HepG2 (cell line): ENCODE results near the gene PML. TPM values are rescaled to one million over a fixed set of nuclear protein-coding genes. Genes with fewer than 3 reads are reported as not detected.
A peak's percentile ranks its signal among the peaks of the same experiment; 100 is the strongest.

Experiments
- ELF4 ChIP-seq: sonication (generic); formaldehyde crosslinking; IDR thresholded peaks from 2 replicates; pipeline ENCODE4 v1.5.0; 2020; ENCODE audit warnings: missing genetic modification reagents, mild to moderate bottlenecking, moderate library complexity, borderline replicate concordance
- FOXO4 ChIP-seq: sonication (generic); formaldehyde crosslinking; conservative IDR thresholded peaks from 2 replicates; pipeline ENCODE4 v1.8.1; 2023; ENCODE audit warnings: missing genetic modification reagents
- FOXP4 ChIP-seq: sonication (generic); formaldehyde crosslinking; IDR thresholded peaks from 2 replicates; pipeline ENCODE4 v1.4.0; 2020; ENCODE audit warnings: missing genetic modification reagents
- IRF2 ChIP-seq: IDR thresholded peaks from 2 replicates; pipeline ENCODE4 v1.6.1; 2018; ENCODE audit warnings: missing genetic modification reagents, missing compliant biosample characterization
- KDM4B ChIP-seq: sonication (generic); formaldehyde crosslinking; IDR thresholded peaks from 2 replicates; pipeline ENCODE4 v1.4.0; 2020; ENCODE audit warnings: missing genetic modification reagents
- MXI1 ChIP-seq: IDR thresholded peaks from 3 replicates; pipeline ENCODE4 v1.6.1; 2012; ENCODE audit warnings: low read depth, low read length, inconsistent platforms, borderline replicate concordance
- POGZ ChIP-seq: sonication (generic); formaldehyde crosslinking; IDR thresholded peaks from 2 replicates; pipeline ENCODE4 v1.4.0; 2020; ENCODE audit warnings: mild to moderate bottlenecking, missing genetic modification reagents
- TBX2 ChIP-seq: sonication (generic); formaldehyde crosslinking; IDR thresholded peaks from 2 replicates; pipeline ENCODE4 v1.5.0; 2020; ENCODE audit warnings: missing genetic modification reagents, mild to moderate bottlenecking, borderline replicate concordance
- THAP11 ChIP-seq: IDR thresholded peaks from 2 replicates; pipeline ENCODE4 v1.6.1; 2016; ENCODE audit warnings: missing biosample characterization, missing genetic modification reagents
- TMF1 ChIP-seq: sonication (generic); formaldehyde crosslinking; IDR thresholded peaks from 2 replicates; pipeline ENCODE4 v1.8.1; 2022; ENCODE audit warnings: low read depth, missing genetic modification reagents
- ZBTB37 ChIP-seq: sonication (generic); formaldehyde crosslinking; IDR thresholded peaks from 2 replicates; pipeline ENCODE4 v1.4.0; 2020; ENCODE audit warnings: mild to moderate bottlenecking, missing genetic modification reagents
- ZNF17 ChIP-seq: sonication (generic); formaldehyde crosslinking; IDR thresholded peaks from 2 replicates; pipeline ENCODE4 v1.5.0; 2020; ENCODE audit warnings: mild to moderate bottlenecking, missing genetic modification reagents
- ZNF253 ChIP-seq: sonication (generic); formaldehyde crosslinking; IDR thresholded peaks from 2 replicates; pipeline ENCODE4 v1.8.0; 2022; ENCODE audit warnings: mild to moderate bottlenecking, missing genetic modification reagents, borderline replicate concordance
- ZNF414 ChIP-seq: sonication (generic); formaldehyde crosslinking; IDR thresholded peaks from 2 replicates; pipeline ENCODE4 v1.5.0; 2020; ENCODE audit warnings: missing genetic modification reagents
- ZNF432 ChIP-seq: sonication (generic); formaldehyde crosslinking; IDR thresholded peaks from 2 replicates; pipeline ENCODE4 v1.5.0; 2020; ENCODE audit warnings: missing genetic modification reagents, mild to moderate bottlenecking, borderline replicate concordance
- ZNF512 ChIP-seq: sonication (generic); formaldehyde crosslinking; IDR thresholded peaks from 2 replicates; pipeline ENCODE4 v1.4.0; 2020; ENCODE audit warnings: mild to moderate bottlenecking, missing genetic modification reagents
- ZNF777 ChIP-seq: sonication (generic); formaldehyde crosslinking; IDR thresholded peaks from 2 replicates; pipeline ENCODE4 v1.4.0; 2020; ENCODE audit warnings: missing genetic modification reagents
- polyA plus RNA-seq, 8 experiments: library from polyadenylated mRNA; depleted of rRNA in 3 of 8; stranded (reverse) in 7 of 8; unstranded in 1 of 8; fragments of >200 nt; fragmentation: Illumina TruSeq in 4 of 8; extraction: Trizol in 4 of 8; gene quantifications; 2 replicates each; pipeline versions ENCODE4 v1.2.1 to v1.2.3, GENCODE V29; 2011 to 2016; ENCODE audit warnings: low read depth in 4 of 8, missing spikeins in 1 of 8, mixed read lengths in 1 of 8; ENCODE audit not compliant: insufficient read depth in 1 of 8
- total RNA-seq, 5 experiments: library from RNA; depleted of rRNA; stranded (reverse); fragments of >200 nt; fragmentation: Illumina TruSeq; extraction: Trizol; gene quantifications; 2 replicates each; pipeline ENCODE4 v1.2.3, GENCODE V29; 2016; ENCODE audit warnings: low read depth in 1 of 5

The PML gene
- total and polyA plus RNA-seq, 2 of the 13 experiments (the other 11 are each of a cell fraction or from before 2014, with no cell fraction given) = 2.9 to 3.9 TPM

- TF ChIP-seq ELF4 (CRISPR knock-in tag) (no peak), ZNF414 (peak; percentile 30), KDM4B (CRISPR knock-in tag) (no peak), FOXP4 (no peak), TBX2 (no peak; the same call in 1 of the 2 replicates), MXI1 (peak; percentile 69; the same call in 1 of the 3 replicates), TMF1 (CRISPR knock-in tag) (no peak), POGZ (no peak), ZNF512 (CRISPR knock-in tag) (no peak), ZNF777 (CRISPR knock-in tag) (no peak), ZNF17 (CRISPR knock-in tag) (no peak), IRF2 (peak; percentile 51; the same call in 1 of the 2 replicates), ZNF253 (CRISPR knock-in tag) (no peak), THAP11 (CRISPR knock-in tag) (peak; percentile 65; the same call in 1 of the 2 replicates), ZNF432 (CRISPR knock-in tag) (no peak), ZBTB37 (CRISPR knock-in tag) (peak; percentile 9; the same call in 1 of the 2 replicates), FOXO4 (0 out of 2 replicates have a peak, but pooled peaks have one; percentile 28)
Observed at GRCh38 chr15:73994413-73994883, at the start of gene PML (continued).
